GM12872 (cell line): ENCODE results near the gene RRP36.

Experiments
- CTCF ChIP-seq: IDR thresholded peaks from 3 replicates; pipeline ENCODE4 v1.5.1; 2011; ENCODE audit warnings: low read depth, mild to moderate bottlenecking, low read length, moderate library complexity; ENCODE audit not compliant: insufficient read depth

Gene RRP36

GRCh38 chr6:43076464-43077332 is 55.3 kb downstream of the RRP36 start:
- TF ChIP-seq CTCF: no peak

- no peak for TF ChIP-seq CTCF
Measured at GRCh38 chr6:43077333-43077809, 55.9 kb downstream of the RRP36 start.

GRCh38 chr6:43077981-43078511 is 56.6 kb downstream of the RRP36 start:
- TF ChIP-seq CTCF: no peak

- no peak for TF ChIP-seq CTCF
Measured at GRCh38 chr6:43078691-43079090, 57.3 kb downstream of the RRP36 start.
